GM12865 (cell line): ENCODE measurements around the gene NADK.
"Not testable (repeated sequence)": the region's sequence is repeated elsewhere in the genome, so short reads cannot be mapped to it uniquely, and the experiment has no call there.

Experiments
- DNase-seq: peaks from one replicate; pipeline ENCODE4 v3.0.0; 2010; ENCODE audit warnings: low read depth
- H3K4me3 ChIP-seq: 2 replicates; pipeline ENCODE4 v1.5.1; 2011; ENCODE audit warnings: mild to moderate bottlenecking, low read depth, low read length, control low read depth
- TF ChIP-seq, protein P1 (sequence below): IDR thresholded peaks from 2 replicates; pipeline ENCODE4 v1.5.1; 2011; ENCODE audit warnings: low read length, control low read depth, low read depth, inconsistent platforms; ENCODE audit not compliant: insufficient read depth; ENCODE audit errors: missing control alignments

NADK gene

DNA sequence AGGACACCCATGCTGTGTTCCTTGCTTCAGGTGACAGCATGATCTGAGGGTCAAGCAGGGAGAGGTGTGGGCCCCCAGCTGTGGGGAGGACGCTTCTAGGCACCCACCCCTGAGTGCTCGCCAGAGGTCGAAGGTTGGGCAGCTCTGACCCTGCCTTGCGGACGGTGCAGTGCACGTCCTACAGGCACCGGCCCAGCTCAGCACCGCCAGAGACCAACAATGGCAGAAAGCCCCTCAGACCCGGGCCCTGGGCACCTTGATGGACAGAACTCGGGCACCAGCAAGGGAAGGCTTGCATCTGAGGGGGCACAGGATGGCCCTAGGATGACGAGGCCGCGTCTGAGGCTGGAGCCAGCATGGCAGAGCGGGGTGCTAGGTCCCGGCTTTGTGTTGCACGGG is 24.7 kb downstream of the NADK start:
- TF ChIP-seq, protein P1, sequence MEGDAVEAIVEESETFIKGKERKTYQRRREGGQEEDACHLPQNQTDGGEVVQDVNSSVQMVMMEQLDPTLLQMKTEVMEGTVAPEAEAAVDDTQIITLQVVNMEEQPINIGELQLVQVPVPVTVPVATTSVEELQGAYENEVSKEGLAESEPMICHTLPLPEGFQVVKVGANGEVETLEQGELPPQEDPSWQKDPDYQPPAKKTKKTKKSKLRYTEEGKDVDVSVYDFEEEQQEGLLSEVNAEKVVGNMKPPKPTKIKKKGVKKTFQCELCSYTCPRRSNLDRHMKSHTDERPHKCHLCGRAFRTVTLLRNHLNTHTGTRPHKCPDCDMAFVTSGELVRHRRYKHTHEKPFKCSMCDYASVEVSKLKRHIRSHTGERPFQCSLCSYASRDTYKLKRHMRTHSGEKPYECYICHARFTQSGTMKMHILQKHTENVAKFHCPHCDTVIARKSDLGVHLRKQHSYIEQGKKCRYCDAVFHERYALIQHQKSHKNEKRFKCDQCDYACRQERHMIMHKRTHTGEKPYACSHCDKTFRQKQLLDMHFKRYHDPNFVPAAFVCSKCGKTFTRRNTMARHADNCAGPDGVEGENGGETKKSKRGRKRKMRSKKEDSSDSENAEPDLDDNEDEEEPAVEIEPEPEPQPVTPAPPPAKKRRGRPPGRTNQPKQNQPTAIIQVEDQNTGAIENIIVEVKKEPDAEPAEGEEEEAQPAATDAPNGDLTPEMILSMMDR = no peak
- DNase-seq = no peak
- no peak overlapping the region for H3K4me3 ChIP-seq

DNA sequence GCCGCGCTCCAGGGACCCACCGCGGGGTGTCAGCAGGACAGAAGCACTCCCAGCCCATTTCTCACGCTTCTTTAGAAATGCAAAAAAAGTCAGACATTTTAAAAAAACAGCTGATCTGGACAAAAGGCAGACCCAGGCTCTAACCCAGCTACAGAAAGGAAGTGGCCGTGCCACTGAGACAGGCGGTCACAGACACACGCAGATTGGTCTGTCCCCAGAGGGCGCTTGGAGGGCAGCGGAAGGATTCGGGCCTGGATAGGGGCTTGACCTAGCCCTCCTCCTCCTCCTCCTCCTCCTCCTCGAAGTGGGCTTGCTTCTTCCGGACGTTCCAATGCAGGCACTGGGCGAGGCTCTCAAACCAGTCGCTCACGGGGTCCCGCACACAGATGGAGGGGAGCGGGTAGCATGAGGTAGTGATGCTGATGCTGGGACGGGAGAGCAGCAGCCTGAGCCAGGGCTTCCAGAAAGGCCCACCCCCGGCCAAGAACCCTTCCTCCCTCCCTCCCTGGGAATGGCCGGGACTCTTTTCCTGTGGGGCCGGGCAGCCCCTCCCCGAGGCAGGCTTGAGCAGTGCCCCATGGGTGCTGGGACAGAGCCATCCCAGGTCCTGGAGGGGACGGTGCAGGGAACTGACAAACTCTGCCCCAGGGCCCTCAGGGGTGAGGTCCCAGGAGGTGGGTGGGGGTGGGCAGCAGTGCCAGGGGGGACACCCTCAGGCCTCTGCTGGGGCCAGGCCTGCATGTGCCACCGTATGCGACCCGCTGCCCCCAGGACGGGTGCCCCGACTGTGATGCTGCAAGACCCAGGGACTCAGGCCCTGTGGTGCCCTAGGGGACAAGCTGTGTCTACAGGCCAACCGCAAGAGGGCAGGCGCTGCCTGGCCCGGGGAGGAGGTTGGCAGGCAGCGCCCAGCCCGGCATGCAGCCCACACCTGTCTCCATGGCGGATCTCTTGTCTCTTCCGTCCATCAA is 25.3 kb downstream of the NADK start:
- H3K4me3 ChIP-seq = no peak overlapping the region
- TF ChIP-seq, protein P1 = no peak
- DNase-seq = no peak

DNA sequence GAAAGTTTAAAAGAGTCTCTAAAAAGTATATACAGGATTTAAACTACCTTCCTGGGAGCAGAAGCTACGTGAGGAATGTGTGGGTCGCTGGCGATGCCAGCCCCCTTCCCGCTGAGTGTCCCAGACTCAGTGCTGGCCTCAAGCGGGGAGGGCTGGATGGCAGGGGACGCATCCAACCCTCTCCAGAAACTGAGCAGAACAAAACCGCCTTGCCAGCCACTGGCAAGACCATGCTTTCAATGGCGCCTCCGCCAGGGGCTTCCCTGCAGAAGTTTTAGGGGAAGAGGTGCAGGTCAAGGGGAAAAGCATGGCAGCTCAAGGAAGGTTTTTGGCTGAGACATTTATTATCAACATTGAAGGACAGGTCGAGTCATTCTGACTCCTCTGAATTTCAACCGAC is 26.1 kb downstream of the NADK start:
- H3K4me3 ChIP-seq = no peak overlapping the region
- TF ChIP-seq, protein P1 = no peak
- no peak for DNase-seq

DNA sequence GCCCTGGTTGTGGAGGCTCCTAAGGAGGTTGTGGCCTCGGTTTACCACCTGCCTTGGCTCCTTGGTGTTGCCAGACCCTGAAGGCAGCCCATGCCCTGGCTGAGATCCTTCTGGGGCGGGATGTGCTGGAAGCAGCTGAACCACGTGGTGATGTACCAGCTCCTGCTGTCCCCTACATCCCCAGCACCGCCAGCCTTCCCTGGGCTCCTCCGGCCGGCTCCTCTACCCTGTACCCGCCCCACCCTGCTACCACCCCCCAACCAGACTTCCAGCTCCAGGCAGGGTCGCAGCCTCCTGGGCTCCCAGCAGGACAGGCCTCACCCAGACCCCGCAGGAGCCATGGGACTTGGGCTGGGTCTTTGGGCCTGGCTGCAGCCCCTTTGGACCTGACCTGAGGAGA is 28.3 kb downstream of the NADK start:
- H3K4me3 ChIP-seq, DNase-seq: not testable (repeated sequence)

DNA sequence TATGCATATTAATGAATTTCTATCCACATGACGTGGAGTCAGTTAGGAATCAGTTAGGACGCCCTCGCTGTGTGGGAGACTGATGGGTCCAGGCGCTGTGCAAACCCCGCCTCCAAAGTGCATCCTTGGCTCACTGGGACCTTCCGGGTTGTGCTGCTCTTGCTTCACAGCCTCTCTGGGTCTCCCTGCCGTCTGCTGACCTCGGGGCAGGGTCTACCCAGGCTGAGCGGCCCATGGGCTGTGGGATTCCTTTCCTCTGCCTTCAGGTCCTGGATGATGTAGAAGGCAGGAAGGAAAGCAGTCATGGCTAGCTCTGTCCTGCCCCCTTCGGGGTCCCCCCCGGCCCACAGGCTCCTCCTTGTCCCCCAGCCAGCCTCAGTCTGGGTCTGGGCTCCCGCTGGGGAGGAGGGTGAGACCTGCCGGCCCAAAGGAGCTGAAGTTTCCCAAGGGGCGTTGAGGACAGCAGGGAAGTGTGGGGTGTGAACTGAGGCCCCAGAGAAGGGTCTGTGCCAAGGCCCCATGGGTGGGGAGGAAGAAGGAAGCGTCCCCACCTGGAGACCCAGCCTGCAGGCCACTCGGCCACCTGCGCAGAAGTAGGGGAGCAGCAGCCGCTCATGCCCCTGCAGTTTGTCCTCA is 29.5 kb downstream of the NADK start:
- TF ChIP-seq, protein P1 = no peak
- no peak for DNase-seq
- no peak overlapping the region for H3K4me3 ChIP-seq

DNA sequence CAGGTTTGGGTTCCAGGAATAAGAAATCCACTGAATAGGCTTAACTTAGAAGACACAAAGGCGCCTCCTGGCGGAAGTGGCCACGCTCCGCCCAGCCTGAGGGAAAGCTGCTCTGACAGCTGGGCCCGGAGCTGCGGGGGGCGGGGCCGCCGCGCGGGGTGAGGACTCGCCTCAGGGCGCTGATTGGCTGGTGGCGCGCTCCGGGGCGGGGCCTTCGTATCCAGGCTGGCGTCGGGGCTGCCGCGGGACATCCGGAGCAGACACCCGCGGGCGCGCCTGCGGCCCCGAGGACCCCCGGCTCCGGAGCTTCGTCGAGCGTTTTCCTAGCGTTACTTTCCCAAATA is 31.7 kb downstream of the NADK start:
- not testable (repeated sequence) for H3K4me3 ChIP-seq, DNase-seq

DNA sequence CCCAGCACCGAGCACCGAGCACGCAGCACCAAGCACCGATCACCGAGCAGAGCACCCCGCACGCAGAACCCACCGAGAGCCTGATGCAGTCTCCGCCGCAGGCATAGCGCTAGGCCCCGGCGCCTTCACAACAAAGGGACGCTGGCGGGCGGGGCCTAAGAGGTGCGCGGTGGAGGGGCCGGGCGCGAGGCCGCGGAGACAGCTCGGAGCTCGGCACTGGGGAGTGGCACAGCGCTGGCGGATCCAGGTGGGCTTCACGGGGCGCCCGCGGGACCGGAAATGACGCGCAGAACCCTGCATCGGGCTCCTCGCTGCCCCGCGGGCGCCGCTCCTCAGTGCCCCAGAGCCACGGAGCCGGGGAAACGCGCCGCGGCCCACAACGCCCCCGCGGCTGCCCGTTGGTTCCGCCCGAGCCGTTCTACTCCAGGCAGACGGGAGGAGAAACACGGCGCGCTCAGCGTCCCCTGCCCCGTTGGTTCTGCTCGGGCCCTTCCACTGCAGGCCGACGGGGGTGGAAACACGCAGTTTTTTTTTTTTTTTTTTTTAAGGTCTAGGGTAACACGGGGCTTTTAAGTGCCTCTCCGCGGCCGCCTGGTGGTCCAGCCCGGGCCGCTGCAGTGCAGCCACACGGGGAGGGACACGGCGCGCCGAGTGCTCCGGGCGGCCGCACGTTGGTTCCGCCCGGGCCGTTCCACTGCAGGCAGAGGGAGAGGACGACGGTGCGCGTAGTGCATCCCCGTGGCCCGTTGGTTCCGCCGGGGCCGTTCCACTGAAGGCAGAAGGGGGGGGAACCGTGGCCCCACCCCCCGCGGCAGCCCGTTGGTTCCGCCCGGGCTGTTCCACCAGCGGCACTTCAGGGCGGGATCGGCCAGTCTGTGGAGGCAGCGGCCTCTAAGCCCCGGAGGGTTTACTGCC is 32.4 kb downstream of the NADK start:
- peak; percentile 88 for DNase-seq

DNA sequence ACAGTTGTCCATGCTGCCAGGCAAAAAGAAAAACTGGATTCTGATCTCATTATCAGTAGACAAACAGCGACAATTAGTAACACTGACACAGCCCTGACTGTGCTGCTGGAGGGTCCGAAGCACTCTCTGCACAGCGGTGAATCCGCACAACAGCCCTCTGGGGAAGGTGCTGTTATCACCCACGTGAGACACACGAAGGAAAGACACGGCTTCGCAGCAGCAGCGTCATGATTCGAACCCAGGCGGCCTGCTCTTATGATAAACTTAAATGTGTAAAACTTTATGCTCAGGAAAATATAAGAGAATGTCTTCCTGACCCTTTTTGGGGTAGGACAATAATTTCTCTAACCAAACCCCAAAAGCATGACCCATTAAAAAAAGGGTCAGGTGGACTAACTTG is 35.7 kb downstream of the NADK start:
- not testable (repeated sequence) for H3K4me3 ChIP-seq, DNase-seq

More for the DNA sequence above, 32.4 kb downstream of the NADK start:
- H3K4me3 ChIP-seq = peak overlapping the region; percentile 52

DNA sequence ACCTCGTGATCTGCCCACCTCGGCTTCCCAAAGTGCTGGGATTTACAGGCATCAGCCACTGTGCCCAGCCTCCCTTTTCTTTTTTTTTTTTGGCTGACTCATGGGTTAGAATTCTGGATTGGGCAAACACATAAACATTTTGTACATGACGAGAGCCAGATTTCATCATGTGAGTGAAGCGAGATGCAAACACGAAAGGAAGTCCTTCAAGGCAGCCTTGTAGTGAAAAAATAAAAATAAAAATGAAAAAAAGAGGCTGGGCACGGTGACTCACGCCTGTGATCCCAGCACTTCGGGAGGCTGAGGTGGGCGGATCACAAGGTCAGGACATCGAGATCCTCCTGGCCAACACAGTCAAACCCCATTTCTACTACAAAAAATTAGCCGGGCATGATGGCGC is 37.3 kb downstream of the NADK start:
- not testable (repeated sequence) for DNase-seq, H3K4me3 ChIP-seq

DNA sequence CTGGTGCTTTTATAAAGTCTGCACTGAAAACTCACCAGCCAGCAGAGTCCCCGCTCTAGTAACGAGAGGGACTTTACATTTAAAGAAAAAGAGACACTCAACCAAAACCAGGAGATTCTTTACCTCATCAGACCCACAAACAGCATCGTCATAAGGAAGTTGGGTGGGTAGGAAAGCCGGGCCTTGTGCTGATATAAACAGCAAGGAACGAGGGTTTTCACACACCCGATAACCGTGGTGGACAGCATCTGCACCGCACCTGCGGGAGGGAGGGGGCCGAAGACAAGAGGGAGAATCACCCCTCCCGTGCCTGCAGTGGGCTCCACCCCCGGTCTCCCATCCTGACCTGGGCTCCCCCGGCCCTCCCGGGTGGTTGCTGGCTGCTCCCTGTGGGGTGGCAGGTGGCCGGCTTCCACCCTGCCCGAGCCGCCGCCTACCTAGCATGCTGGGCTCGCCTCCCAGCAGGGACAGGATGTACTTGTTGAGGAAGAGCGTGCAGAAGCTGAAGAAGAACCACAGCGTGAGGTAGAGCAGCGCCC is 39.4 kb downstream of the NADK start:
- not testable (repeated sequence) for DNase-seq, H3K4me3 ChIP-seq

DNA sequence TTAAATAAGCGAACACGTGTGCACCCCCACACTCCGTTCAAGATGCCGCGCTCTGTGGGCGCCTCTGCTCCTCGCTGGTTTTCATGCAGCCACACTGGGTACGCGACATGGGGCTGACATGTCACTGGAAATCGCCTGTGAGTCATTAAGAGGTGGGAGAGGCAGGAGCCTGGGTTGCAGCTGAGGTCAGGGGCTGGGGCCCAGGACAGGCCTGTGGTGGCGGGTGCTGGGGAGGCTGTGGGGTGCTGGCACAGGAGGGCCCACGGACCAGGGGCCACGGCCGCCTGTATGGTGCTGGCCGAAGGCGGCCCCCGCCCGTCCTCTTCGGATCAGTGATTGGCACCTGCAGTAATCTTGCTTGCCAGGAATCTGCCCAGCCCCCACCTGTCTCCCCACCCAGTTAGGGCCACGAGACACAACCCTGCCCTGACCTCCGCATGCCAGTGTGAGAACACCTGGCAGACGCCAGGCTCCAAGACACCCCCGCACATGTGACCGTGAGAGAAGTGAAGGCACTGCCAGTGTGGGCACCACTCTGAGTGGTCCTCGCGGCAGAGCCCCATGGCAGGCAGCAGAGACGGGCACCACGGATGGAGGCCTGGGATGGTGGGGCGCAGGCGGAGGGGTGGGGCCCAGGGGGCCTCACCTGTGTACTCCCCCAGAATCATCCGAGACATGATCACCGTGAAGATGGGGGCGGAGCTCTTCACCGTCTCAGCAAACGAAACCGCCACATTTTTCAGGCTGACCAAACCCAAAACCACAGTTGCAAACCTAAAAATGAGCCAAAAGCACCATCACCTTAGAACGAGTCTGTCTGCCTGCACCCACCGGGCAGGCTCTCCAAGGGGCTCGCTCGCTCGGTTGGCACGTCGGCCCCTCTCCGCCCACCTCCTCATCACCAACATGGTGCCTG is 40.3 kb downstream of the NADK start:
- H3K4me3 ChIP-seq, DNase-seq: not testable (repeated sequence)
